GM23248 (cell line): ENCODE data around the gene CCDC24. TPM values are rescaled to one million over a fixed set of nuclear protein-coding genes. Genes with fewer than 3 reads are reported as not detected.

Experiments used
- DNase-seq: peaks from one replicate; pipeline ENCODE4 v3.0.0-alpha.2; 2015
- H2AFZ ChIP-seq: fragments of 200-600 bp; sonication (generic); 2 replicates; pipeline ENCODE4 v1.6.1; 2016; ENCODE audit warnings: antibody characterized with exemption
- H3F3A ChIP-seq: fragments of 200-600 bp; sonication (generic); 2 replicates; pipeline ENCODE4 v1.6.1; 2016; ENCODE audit warnings: mild to moderate bottlenecking, antibody characterized with exemption, mixed run types; ENCODE audit not compliant: insufficient read depth
- H3K27ac ChIP-seq: fragments of 200-600 bp; sonication (generic); 2 replicates; pipeline ENCODE4 v1.5.1; 2016; ENCODE audit warnings: mild to moderate bottlenecking
- H3K27me3 ChIP-seq: fragments of 200-600 bp; sonication (generic); replicated peaks from 2 replicates; pipeline ENCODE4 v1.6.1; 2016; ENCODE audit warnings: mild to moderate bottlenecking; ENCODE audit not compliant: insufficient read depth
- H3K36me3 ChIP-seq: fragments of 200-600 bp; sonication (generic); 2 replicates; pipeline ENCODE4 v1.6.1; 2016; ENCODE audit warnings: low read depth, mild to moderate bottlenecking
- H3K4me1 ChIP-seq: fragments of 200-600 bp; sonication (generic); 2 replicates; pipeline ENCODE4 v1.6.1; 2016; ENCODE audit warnings: mild to moderate bottlenecking; ENCODE audit not compliant: insufficient read depth
- H3K4me2 ChIP-seq: fragments of 200-600 bp; sonication (generic); one replicate; pipeline ENCODE4 v1.6.1; 2016; ENCODE audit warnings: mild to moderate bottlenecking; ENCODE audit not compliant: unreplicated experiment
- H3K4me3 ChIP-seq: fragments of 200-600 bp; sonication (generic); 2 replicates; pipeline ENCODE4 v1.5.1; 2016; ENCODE audit warnings: mild to moderate bottlenecking
- H3K79me2 ChIP-seq: fragments of 200-600 bp; sonication (generic); 2 replicates; pipeline ENCODE4 v1.6.1; 2016; ENCODE audit warnings: mild to moderate bottlenecking; ENCODE audit not compliant: insufficient read depth
- H3K9ac ChIP-seq: fragments of 200-600 bp; sonication (generic); 2 replicates; pipeline ENCODE4 v1.6.1; 2016; ENCODE audit warnings: mild to moderate bottlenecking
- H3K9me2 ChIP-seq: fragments of 200-600 bp; sonication (generic); 2 replicates; pipeline ENCODE4 v1.6.1; 2016; ENCODE audit warnings: mixed run types, mild to moderate bottlenecking, moderate library complexity; ENCODE audit not compliant: insufficient read depth
- H3K9me3 ChIP-seq: fragments of 200-600 bp; sonication (generic); one replicate; pipeline ENCODE4 v1.6.1; 2017; ENCODE audit warnings: low read depth
- H4K20me1 ChIP-seq: fragments of 200-600 bp; sonication (generic); 2 replicates; pipeline ENCODE4 v1.6.0; 2016; ENCODE audit not compliant: insufficient read depth
- EZH2 ChIP-seq: fragments of 200-600 bp; sonication (generic); IDR thresholded peaks from 2 replicates; pipeline ENCODE4 v1.6.1; 2018; ENCODE audit warnings: antibody characterized with exemption, mild to moderate bottlenecking; ENCODE audit not compliant: insufficient read depth, poor library complexity, severe bottlenecking
- EZH2phosphoT487 ChIP-seq: fragments of 200-600 bp; sonication (generic); IDR thresholded peaks from 2 replicates; pipeline ENCODE4 v1.6.1; 2018; ENCODE audit warnings: antibody characterized with exemption, moderate library complexity, mild to moderate bottlenecking, low read depth; ENCODE audit not compliant: insufficient read depth
- WGBS, 2 experiments: methylation state at CpG; one replicate each; pipeline ENCODE4 v1.1.6; 2015 to 2017; ENCODE audit warnings: low lambda C conversion rate in 2 of 2, low coverage in 1 of 2; ENCODE audit errors: missing lambda C conversion rate in 2 of 2; 5-methylcytosine and 5-hydroxymethylcytosine counted together
- in situ Hi-C: fragments of 300-500 bp; cut with MboI; formaldehyde crosslinking; loops from 2 replicates; pipeline ENCODE4 v1.15.0; 2020
- polyA plus RNA-seq: library from polyadenylated mRNA; unstranded; fragments of >200 nt; fragmentation: Nextera tagmentation; extraction: Ambion mirVana; gene quantifications from 2 replicates; pipeline ENCODE4 v1.2.1, GENCODE V29; 2016
- total RNA-seq: library from RNA; depleted of rRNA; stranded (reverse); fragments of >200 nt; shearing (Covaris generic); gene quantifications from 2 replicates; pipeline ENCODE4 v1.2.3, GENCODE V29; 2014

CCDC24 gene
- total and polyA plus RNA-seq, 2 experiments from 2014 or later: 3.1 to 4.3 TPM

DNA sequence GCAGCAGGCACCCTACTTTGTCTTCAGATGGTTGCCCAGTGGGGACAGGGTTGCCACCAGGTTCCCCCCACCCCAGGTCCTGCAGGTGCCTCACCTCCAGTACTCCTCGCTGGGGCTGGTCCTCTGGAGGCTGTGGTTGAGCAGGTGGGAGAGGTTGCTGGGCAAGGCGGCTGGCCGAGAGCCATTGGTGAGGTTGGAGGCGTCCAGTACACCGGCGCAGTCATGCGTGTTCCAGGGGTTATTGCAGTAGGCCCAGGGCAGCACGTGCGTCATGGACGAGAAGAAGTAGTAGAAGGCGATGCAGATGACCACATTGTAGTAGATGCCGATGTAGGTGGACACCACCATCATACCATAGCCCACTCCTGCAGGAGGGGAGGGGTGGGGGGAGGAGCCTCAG, 16.9 kb downstream of the CCDC24 start:
- Histone ChIP-seq H3K27me3 (no peaks in the 10 kb centered on the region), H3F3A (no peaks in the 10 kb centered on the region), H3K4me3 (no peak overlapping the region), H3K27ac (no peak overlapping the region), H3K9me3 (no peaks in the 10 kb centered on the region), H3K9ac (no peak overlapping the region), H3K4me1 (0 out of 2 replicates have a peak, but pooled peaks cover 3% of the 10 kb centered on the region), H3K36me3 (no peaks in the 10 kb centered on the region), H3K4me2 (no peak overlapping the region), H3K9me2 (no peaks in the 10 kb centered on the region), H3K79me2 (no peaks in the 10 kb centered on the region), H2AFZ (no peak overlapping the region), H4K20me1 (no peaks in the 10 kb centered on the region)
- WGBS, 2 experiments: 94 to 98% methylated on average over 12 of the region's 12 CpGs
- DNase-seq: no peak
- in situ Hi-C loops: no loop called here
- TF ChIP-seq EZH2phosphoT487 (no peak), EZH2 (no peak)

DNA sequence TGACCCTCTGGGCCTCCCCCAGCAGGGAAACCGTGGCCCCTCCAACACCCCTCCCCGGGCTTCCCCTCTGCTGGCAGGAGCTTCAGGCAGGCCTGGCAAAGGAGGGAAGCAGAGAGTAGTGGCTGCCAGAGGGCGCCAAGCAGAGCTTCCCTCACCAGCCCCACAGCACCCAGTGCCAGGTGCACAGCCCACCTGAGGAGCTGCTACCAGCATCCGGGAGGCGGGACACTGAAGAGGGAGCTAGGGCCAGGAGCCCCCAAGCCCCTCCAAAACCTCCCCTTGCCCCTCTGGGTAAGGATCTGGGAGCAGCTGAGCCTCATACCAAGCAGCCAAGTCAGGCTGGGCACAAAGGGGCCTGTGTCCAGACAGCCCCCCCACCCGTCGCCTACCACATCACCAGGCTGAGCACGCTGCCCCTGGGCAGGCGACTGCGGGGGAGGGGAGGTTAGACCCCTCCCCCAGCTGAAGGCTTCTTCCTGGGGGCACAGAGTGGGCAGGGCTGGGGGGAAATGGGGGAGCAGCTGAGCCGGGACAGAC, 19.6 kb downstream of the CCDC24 start:
- Histone ChIP-seq H3K36me3 (no peaks in the 10 kb centered on the region), H3K9ac (no peak overlapping the region), H3K4me2 (no peak overlapping the region), H3K4me1 (0 out of 2 replicates have a peak, but pooled peaks cover 1% of the 10 kb centered on the region), H3K9me2 (no peaks in the 10 kb centered on the region), H3K4me3 (no peak overlapping the region), H3K79me2 (no peaks in the 10 kb centered on the region), H3K27ac (no peak overlapping the region), H3F3A (no peaks in the 10 kb centered on the region), H3K9me3 (no peaks in the 10 kb centered on the region), H4K20me1 (no peaks in the 10 kb centered on the region), H2AFZ (no peak overlapping the region), H3K27me3 (no peaks in the 10 kb centered on the region)
- 85% methylated on average over 8 to 11 of the region's 11 CpGs for WGBS, 2 experiments
- in situ Hi-C loops: no loop called here
- no peak for TF ChIP-seq EZH2
- TF ChIP-seq EZH2phosphoT487: no peak
- DNase-seq: no peak

DNA sequence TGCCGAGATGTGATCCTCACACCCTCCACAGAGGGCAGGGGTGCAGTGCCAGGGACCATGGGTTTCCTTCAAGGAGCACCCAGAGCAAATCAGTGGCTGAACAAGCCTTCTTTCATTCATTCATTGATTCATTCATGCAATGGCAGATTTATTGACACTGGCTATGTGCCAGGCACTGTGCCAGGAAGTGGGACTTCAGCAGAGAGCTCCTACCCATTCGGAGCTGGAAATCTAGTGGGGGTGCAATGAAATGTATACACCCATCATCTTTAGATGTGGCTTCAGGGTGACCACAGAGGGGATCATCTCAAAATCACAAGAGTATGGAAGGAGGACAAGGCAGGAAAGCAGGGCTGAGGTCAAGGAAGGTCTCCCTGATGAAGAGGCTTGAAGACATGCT, 21.0 kb downstream of the CCDC24 start:
- 78 to 86% methylated on average over 2 of the region's 2 CpGs for WGBS, 2 experiments
- Histone ChIP-seq H3K4me1 (no peaks in the 10 kb centered on the region), H3K4me2 (no peak overlapping the region), H3K79me2 (no peaks in the 10 kb centered on the region), H3K4me3 (no peak overlapping the region), H3F3A (no peaks in the 10 kb centered on the region), H4K20me1 (no peaks in the 10 kb centered on the region), H3K9ac (no peak overlapping the region), H3K36me3 (no peaks in the 10 kb centered on the region), H3K9me2 (no peaks in the 10 kb centered on the region), H3K9me3 (no peaks in the 10 kb centered on the region), H2AFZ (no peak overlapping the region), H3K27ac (no peak overlapping the region), H3K27me3 (no peaks in the 10 kb centered on the region)
- TF ChIP-seq EZH2 (no peak), EZH2phosphoT487 (no peak)
- no peak for DNase-seq
- in situ Hi-C loops: no loop called here

DNA sequence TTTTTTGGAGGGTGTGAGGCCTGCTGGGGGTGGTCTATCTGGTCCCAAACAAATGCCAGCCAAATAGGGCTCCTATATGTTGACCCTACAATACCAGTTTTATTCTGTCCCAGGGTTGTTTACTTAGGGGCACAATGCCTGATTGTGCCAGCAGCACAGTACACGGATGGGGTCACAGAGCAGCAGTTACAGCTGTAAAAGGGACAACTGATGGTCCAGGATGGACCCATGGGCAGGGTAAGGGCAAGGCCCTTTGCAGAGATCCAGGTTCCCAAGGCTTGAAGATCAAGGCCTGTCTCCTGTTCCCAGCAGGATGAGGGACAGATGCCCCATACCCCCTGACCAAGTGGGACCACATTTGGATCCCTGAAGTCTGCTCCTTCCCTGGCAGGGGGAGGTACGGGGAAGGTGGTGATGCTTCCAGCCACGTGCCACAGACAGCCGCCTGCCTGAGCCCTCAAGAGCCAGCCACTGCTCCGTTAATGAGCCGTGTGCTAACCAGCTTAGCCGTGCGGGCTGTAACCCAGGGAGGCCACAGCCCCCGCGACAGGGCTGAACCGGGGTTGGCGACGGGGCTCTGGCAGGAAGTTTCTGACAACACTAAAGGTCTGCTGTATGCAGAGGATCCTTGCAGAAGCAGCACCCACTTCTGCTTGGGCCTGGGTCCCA, 21.7 kb downstream of the CCDC24 start:
- no peaks in the 10 kb centered on the region for H3K9me3 ChIP-seq
- no peaks in the 10 kb centered on the region for H4K20me1 ChIP-seq
- no peak for DNase-seq
- no peak overlapping the region for H3K27ac ChIP-seq
- H3F3A ChIP-seq: no peaks in the 10 kb centered on the region
- no peaks in the 10 kb centered on the region for H3K79me2 ChIP-seq
- no peak overlapping the region for H3K9ac ChIP-seq
- no peak overlapping the region for H3K4me3 ChIP-seq
- WGBS, 2 experiments: 89 to 93% methylated on average over 13 of the region's 13 CpGs
- H3K4me2 ChIP-seq: no peak overlapping the region
- TF ChIP-seq EZH2: no peak
- no peak for TF ChIP-seq EZH2phosphoT487
- no peaks in the 10 kb centered on the region for H3K27me3 ChIP-seq
- H3K36me3 ChIP-seq: no peaks in the 10 kb centered on the region
- H3K4me1 ChIP-seq: no peaks in the 10 kb centered on the region
- H3K9me2 ChIP-seq: no peaks in the 10 kb centered on the region
- H2AFZ ChIP-seq: no peak overlapping the region
- in situ Hi-C loops: no loop called here
